Measurements from ENCODE around the gene POP5.
"Not testable (repeated sequence)": the region's sequence is repeated elsewhere in the genome, so short reads cannot be mapped to it uniquely, and the experiment has no call there.

POP5 gene, protein sequence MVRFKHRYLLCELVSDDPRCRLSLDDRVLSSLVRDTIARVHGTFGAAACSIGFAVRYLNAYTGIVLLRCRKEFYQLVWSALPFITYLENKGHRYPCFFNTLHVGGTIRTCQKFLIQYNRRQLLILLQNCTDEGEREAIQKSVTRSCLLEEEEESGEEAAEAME

GRCh38 chr12:120580787-120581723, at the start of gene POP5:
Gene POP5 (minus strand): TSS chr12:120581402. CDS start chr12:120581362, 40 bp downstream.
- peak; percentile 98 for DNase-seq

GRCh38 chr12:120630104-120630892, 49.1 kb upstream of the POP5 start:
- DNase-seq: no peak

DNA sequence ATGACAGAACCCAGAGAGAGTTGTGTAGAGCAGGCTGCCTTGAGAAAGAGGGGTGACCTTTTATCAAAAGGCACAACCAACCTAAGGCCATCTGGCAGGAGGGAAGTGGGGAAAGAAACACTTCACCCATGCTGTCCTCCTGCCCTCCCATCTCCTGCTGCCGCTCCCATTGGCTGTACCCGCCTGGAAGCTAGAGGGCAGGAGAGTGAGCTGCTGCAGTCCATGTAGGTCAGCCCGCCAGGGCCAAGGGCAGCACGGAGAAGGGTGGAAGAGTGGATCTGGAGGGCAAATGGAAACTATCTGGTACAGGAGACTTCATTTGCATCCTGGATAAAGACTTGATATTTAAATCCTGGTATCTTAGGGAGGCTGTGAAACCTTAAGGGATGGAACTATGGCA, 47.7 kb upstream of the POP5 start:
- no peak for DNase-seq

DNA sequence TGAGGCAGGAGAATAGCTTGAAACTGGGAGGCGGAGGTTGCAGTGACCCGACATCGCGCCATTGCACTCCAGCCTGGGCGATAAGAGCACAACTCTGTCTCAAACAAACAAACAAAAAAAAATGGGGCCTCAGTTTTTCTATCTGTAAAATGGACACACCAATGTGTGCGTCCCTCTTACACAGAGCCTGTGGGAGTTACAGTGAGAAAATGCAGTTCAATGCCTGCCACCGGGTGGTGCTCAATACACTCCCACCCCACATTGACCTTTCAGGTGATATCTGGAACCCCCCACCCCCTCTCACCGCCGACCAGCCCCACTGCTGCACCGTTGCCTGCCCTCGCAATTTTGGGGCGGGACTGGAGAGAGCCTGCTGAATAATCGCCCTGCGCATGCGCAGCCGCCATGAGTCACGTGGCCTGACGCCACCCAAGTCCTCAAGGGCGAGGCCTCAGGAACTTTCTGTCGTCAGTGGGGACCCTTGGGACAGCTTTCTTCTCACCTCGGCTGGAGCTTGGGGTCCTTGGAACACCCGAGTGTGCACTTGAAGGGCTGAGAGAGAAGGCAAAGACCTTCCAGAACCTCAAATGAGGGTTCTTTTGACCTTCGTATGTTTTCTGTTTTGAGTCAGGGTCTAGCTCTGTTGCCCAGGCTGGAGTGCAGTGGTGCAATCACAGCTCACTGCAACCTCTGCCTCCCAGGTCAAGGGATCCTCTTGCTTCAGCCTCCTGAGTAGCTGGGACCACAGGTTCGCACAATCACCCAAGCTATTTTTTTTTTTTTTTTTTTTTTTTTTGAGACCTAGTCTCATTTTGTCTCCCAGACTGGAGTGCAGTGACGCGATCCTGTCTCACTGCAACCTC, 44.6 kb upstream of the POP5 start:
- no peak for DNase-seq

GRCh38 chr12:120620624-120621023, 39.4 kb upstream of the POP5 start:
- no peak for DNase-seq

DNA sequence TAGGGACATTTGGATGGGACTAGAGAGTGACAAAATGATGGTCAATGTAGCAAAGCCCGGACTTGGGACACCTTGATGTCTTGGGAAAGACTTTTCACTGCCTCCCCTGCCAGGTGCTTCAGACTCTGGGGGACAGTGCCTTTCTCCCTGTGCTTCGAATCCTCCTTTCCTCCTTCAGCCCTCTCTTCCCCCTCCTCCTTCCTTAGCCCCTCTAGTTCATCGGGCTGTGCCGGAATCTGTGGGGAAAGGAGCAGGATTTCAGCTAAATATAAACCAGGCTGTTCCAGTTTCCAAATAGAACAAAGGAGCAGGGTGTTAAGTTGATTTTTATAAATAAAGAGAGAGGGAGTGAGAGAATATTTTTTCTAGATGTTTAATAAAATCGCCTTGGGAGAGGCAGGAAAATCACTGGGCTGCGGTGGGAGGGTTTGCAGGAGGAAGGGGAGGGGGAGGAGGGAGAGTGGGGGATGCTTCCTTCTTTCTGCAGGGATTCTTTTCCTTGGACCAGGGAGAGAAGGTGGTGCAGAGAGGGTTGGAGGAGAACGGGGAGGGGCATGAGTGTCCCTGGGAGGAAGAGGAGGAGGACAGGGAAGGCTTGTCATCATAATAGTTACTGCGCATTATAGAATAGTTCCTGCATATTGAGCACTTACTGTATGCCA, 37.9 kb upstream of the POP5 start:
- no peak for DNase-seq

GRCh38 chr12:120617767-120618166, 36.6 kb upstream of the POP5 start:
- DNase-seq: not testable (repeated sequence)

- DNase-seq: not testable (repeated sequence)
Observed at GRCh38 chr12:120617193-120617592, 36.0 kb upstream of the POP5 start.

- no peak for DNase-seq
Observed at GRCh38 chr12:120614848-120615247, 33.6 kb upstream of the POP5 start.

DNA sequence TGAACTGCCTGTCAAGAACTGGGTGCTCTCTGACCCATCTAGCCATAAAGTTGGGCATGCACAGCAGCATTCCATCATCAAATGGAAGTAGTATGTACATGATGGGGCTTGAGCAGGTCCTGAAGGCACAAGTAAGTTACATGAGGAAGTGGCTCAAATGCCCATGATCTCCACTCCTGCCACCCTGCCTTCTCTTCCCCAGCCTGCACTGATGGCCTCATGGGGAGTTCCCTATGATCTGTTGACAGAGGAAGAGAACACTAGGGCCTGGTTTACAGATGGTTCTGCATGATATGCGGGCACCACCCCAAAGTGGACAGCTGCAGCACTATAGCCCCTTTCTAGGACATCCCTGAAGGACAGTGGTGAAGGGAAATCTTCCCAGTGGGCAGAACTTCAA, 30.3 kb upstream of the POP5 start:
- DNase-seq: not testable (repeated sequence)

DNA sequence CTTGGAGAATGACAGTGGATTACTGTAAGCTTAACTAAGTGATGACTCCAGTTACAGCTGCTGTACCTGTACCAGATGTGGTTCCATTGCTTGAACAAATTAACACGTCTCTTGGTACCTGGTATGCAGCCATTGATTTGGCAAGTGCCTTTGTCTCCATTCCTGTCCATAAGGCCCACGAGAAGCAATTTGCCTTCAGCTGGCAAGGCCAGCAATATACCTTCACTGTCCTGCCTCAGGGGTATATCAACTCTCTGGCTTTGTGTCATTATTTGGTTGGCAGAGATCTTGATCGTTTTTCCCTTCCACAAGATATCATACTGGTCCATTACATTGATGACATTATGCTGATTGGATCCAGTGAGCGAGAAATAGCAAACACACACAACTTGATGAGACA, 29.4 kb upstream of the POP5 start:
- DNase-seq: no peak

GRCh38 chr12:120602416-120602815, 21.2 kb upstream of the POP5 start:
- DNase-seq: not testable (repeated sequence)

- DNase-seq: no peak
Observed at GRCh38 chr12:120599672-120600552, 18.7 kb upstream of the POP5 start.

GRCh38 chr12:120598674-120599463, 17.7 kb upstream of the POP5 start:
- peak; percentile 76 for DNase-seq

DNA sequence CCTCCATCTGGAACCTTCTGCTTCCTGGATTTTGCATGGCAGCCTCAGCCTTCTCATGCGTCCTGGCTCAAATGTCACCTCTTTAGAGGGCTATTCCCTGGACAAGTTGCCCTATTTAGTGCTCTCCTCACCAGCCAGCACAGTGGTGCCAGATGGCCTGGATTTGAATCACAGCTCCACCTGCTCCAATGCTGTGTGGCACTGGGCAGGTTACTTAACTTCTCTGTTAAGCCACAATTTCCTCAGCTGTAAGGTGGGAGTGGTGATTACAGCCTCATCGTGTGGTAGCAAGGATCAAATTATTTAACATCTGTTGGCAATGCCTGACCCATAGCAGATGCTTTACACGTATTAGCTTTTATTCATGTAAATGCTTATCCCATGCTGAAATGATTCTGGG, 16.7 kb upstream of the POP5 start:
- DNase-seq: no peak

DNA sequence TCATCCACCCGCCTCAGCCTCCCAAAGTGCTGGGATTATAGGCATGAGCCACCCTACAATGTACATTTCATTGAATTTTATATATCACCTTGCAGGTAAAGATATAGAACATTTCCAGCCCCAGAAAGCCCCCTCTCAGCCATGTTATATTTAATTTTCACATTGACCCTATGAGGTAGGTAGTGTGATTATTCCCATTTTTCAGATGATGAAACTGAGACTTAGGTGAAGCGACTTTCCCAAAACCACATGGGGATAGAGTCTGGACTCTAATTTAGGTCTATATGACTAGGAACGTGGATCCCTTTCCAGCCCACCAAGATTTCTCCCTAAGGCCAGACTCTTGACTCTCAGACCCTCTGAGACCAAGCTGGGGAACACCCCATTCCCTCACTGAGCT, 15.7 kb upstream of the POP5 start:
- no peak for DNase-seq

DNA sequence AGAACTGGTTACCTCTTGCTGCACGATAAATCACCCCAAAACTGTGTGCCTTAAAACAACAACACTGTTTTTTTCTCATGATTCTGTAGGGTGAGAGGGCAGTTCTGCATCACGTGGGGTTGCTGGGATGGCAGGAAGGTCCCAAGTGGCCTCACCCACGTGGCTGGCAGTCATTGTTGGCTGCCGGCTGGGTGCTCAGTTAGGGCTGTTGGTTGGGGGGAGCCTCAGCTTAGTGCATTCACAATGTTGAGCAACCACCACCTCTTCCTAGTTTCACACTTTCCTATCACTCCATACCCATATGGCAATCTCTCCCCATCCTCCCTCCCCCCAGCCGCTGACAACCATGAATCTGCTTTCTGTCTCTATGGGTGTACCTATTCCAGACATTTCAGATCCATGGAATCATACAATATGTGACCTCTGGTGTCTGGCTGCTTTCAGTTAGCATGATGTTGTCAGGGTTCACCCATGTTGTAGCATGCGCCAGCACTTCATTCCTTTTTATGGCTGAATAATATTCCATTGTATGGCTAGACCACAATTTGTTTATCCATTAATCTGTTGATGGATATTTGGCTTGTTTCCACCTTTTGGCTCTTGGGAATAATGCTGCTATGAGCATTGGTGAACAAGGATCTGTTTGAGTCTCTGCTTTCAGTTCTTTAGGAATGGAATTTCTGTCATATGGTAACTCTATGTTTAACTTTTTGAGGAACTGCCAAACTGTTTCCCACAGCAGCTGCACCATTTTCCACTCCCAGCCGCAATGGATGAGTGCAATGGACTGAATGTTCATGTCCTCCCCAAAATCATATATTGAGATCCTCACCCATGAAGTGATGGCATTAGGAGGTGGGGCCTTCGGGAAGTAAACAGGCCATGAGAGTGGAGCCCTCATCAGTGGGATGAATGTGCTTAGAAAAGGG, 11.2 kb upstream of the POP5 start:
- DNase-seq: no peak

GRCh38 chr12:120590741-120591407, 9.7 kb upstream of the POP5 start:
- no peak for DNase-seq
